ENCODE data around the gene TOR1A. TPM values are rescaled to one million over a fixed set of nuclear protein-coding genes. Genes with fewer than 3 reads are reported as not detected.
"Not testable (repeated sequence)": the region's sequence is repeated elsewhere in the genome, so short reads cannot be mapped to it uniquely, and the experiment has no call there.

TOR1A gene
- polyA plus RNA-seq, 6 donors from 2014 or later = 47.1 to 70.0 (median 62.7) TPM

DNA sequence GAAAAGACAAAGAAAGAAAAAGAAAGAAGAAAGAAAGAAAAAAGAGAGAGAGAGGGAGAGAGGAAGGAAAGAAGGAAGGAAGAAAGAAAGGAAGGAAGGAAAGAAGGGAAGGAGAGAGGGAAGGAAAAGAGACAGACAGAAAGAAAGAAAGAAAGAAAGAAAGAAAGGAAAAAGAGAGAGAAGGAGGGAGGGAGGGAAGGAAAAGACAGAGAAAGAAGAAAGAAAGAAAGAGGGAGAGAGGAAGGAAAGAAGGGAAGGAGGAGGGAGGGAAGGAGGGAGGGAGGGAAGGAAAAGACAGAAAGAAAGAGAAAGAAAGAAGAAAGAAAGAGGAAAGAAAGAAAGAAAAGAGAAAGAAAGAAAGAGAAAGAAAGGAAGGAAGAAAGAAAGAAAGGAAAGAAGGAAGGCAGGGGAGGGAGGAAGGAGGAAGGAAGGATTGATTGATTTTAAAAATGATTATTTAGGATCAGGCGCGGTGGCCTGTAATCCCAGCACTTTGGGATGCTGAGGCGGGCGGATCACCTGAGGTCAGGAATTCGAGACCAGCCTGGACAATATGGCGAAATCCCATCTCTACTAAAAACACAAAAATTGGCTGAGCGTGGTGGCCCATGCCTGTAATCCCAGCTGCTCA, 44.3 kb downstream of the TOR1A start:
- Mint-ChIP-seq H3K27ac (peak overlapping the region in 1 of 6 donors; percentile 91), H3K4me1 (peaks cover 8 to 19% (median 11%) of the 10 kb centered on the region in 3 donors), H3K9me3 (peaks cover 0 to 1% (median 0%) of the 10 kb centered on the region in 7 donors), H3K4me3 (no peak overlapping the region), H3K27me3 (peaks cover 15 to 59% (median 42%) of the 10 kb centered on the region in 3 donors), H3K36me3 (no peaks in the 10 kb centered on the region)
- no peak for ATAC-seq (ENCODE audit: low read depth in 2 of 2)
- DNase-seq = no peak

- Mint-ChIP-seq H3K36me3 (no peaks in the 10 kb centered on the region), H3K27me3 (peaks cover 17 to 64% (median 52%) of the 10 kb centered on the region in 3 donors), H3K4me3 (no peak overlapping the region), H3K9me3 (peaks cover 0 to 1% (median 0%) of the 10 kb centered on the region in 7 donors), H3K27ac (no peak overlapping the region), H3K4me1 (peaks cover 3 to 10% (median 7%) of the 10 kb centered on the region in 3 donors)
- ATAC-seq (ENCODE audit: low read depth in 2 of 2) (no peak), DNase-seq (no peak)
These were observed 45.5 kb downstream of the TOR1A start for GRCh38 chr9:129778469-129778868.

- Mint-ChIP-seq H3K4me3 (no peak overlapping the region), H3K4me1 (peaks cover 3 to 10% (median 7%) of the 10 kb centered on the region in 3 donors), H3K36me3 (no peaks in the 10 kb centered on the region), H3K27ac (no peak overlapping the region), H3K9me3 (peaks cover 0 to 1% (median 0%) of the 10 kb centered on the region in 7 donors), H3K27me3 (peaks cover 17 to 69% (median 52%) of the 10 kb centered on the region in 3 donors)
- ATAC-seq (ENCODE audit: low read depth in 2 of 2) (no peak), DNase-seq (no peak)
These were observed 46.2 kb downstream of the TOR1A start for GRCh38 chr9:129777769-129778130.

GRCh38 chr9:129776938-129777768, 46.8 kb downstream of the TOR1A start:
- Mint-ChIP-seq H3K4me3 (no peak overlapping the region), H3K4me1 (peaks cover 3 to 10% (median 7%) of the 10 kb centered on the region in 3 donors), H3K27ac (peak overlapping the region in 1 of 6 donors; percentile 28), H3K9me3 (peaks cover 0 to 1% (median 0%) of the 10 kb centered on the region in 7 donors), H3K36me3 (no peaks in the 10 kb centered on the region), H3K27me3 (peaks cover 17 to 67% (median 52%) of the 10 kb centered on the region in 3 donors)
- ATAC-seq (ENCODE audit: low read depth in 2 of 2) (no peak), DNase-seq (no peak)

DNA sequence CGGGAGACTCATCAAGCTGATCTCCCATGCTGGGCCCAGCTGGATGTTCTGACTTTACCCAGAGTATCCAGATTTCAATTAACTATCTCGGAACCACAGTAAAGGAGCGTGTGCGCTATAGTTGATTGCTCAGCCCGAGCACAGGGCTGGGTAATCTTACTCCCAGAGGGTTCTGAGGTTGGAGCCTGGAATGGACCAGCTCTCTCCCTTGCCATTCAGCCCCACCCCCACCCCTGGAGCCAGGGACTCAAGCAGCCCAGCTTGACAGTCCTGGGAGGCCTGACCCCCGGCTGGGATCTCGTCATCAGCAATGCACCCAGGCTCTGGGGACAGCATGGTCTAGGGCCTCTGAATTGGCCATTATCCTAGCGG, 47.4 kb downstream of the TOR1A start:
- no peak for DNase-seq
- H3K27ac Mint-ChIP-seq = no peak overlapping the region
- ATAC-seq (ENCODE audit: low read depth in 2 of 2) = no peak
- H3K36me3 Mint-ChIP-seq = no peaks in the 10 kb centered on the region
- H3K9me3 Mint-ChIP-seq = peaks cover 0 to 1% (median 0%) of the 10 kb centered on the region in 7 donors
- H3K4me3 Mint-ChIP-seq = no peak overlapping the region
- H3K27me3 Mint-ChIP-seq = peaks cover 17 to 62% (median 52%) of the 10 kb centered on the region in 3 donors
- H3K4me1 Mint-ChIP-seq = peaks cover 3 to 10% (median 7%) of the 10 kb centered on the region in 3 donors

DNA sequence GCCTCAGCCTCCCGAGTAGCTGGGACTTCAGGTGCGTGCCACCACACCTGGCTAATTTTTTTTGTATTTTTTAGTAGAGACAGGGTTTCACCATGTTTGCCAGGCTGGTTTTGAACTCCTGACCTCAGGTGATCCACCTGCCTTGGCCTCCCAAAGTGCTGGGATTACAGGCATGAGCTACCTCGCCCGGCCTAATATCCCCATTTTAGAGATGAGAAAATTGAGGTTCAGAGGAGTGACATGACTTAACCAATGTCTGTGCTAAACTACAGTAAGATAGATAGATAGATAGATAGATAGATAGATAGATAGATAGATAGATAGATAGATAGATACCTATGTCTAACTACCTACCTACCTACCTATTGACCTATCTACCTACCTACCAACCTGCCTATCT, 47.8 kb downstream of the TOR1A start:
- H3K36me3 Mint-ChIP-seq; ATAC-seq (ENCODE audit: low read depth in 2 of 2); H3K27ac Mint-ChIP-seq; H3K9me3 Mint-ChIP-seq; H3K4me3 Mint-ChIP-seq; DNase-seq: not testable (repeated sequence)
- H3K27me3 Mint-ChIP-seq = peaks cover 17 to 64% (median 52%) of the 10 kb centered on the region in 3 donors
- H3K4me1 Mint-ChIP-seq = peaks cover 3 to 10% (median 7%) of the 10 kb centered on the region in 3 donors

GRCh38 chr9:129775448-129775798, 48.5 kb downstream of the TOR1A start:
- Mint-ChIP-seq H3K4me3 (peak overlapping the region in 1 of 8 donors; percentile 64), H3K4me1 (peaks cover 3 to 10% (median 7%) of the 10 kb centered on the region in 3 donors), H3K36me3 (no peaks in the 10 kb centered on the region), H3K9me3 (peaks cover 0 to 1% (median 0%) of the 10 kb centered on the region in 7 donors), H3K27ac (no peak overlapping the region), H3K27me3 (peaks cover 17 to 70% (median 52%) of the 10 kb centered on the region in 3 donors)
- no peak for DNase-seq
- no peak for ATAC-seq (ENCODE audit: low read depth in 2 of 2)

DNA sequence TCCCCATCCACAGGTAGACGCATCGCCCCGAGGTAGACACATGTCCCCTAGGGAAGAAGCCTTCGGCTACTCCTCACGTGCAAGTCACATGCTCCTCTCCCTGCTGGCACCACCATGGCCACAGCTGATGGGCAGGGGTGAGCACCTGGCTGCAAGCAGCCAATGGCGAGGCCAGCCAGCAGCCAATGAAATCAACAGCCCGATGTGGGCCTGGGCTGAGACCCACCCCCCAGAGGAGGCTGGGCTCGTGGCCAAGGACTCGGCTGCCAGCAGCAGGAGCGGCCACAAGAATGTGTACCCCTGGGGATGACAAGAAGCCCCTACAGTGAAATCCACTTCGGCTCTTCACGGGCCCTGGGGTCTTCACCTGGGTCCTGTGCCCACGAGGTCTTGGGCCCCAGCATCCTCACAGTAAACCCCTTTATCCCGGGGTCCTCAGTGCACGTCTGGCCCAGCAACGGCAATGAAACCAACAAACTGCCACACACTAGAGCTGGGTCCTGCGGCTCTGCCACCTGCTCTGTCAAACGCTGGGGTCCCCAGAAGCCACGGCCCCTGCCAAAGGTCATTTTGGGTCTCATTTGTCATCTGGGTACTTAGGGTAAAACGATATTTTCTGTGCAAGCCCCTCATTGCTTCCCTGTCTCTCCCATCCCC, 49.0 kb downstream of the TOR1A start:
- Mint-ChIP-seq H3K4me3 (peak overlapping the region in 2 of 8 donors; percentile 44 to 64), H3K9me3 (peaks cover 0 to 1% (median 0%) of the 10 kb centered on the region in 7 donors), H3K36me3 (no peaks in the 10 kb centered on the region), H3K27ac (no peak overlapping the region), H3K4me1 (peaks cover 3 to 10% (median 7%) of the 10 kb centered on the region in 3 donors), H3K27me3 (peaks cover 17 to 70% (median 51%) of the 10 kb centered on the region in 3 donors)
- ATAC-seq (ENCODE audit: low read depth in 2 of 2) = no peak
- DNase-seq = no peak

DNA sequence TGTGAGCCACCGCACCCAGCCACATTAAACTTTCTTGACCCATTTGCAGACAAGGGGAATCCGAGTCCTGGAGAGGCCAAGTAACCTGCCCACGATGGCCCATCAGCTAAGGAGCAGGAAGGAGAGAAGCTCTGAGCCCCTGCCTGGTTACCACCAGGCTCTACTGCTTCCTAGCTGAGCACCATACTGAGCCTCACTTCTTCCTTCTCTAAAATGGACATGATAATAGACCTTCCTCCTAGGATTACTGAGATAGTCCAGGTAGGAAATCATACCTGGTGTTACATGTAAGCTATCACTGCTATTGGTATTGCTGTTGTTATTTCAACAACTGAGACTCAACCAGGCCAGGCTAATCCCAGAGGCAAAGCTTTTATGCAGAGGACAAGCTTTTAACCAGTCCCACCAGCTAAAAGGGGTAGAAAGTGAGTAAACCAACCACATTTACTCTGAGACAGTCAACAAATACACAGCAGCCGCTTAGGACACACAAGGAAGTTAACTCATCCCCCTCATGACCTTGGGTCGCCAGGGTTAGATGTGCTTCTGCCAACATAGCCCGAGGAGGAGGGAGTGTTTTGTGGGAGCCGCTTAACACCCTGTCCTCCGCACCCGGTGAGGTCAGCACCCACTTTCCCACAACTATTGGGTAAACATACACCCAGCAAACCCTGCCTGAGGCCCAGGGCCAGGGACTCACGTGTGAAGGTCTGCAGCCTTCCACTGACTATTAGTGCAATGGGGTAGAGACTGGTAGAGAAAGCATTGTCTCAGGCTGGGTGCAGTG, 50.5 kb downstream of the TOR1A start:
- Mint-ChIP-seq H3K27ac (peak overlapping the region in 1 of 6 donors; percentile 66), H3K36me3 (no peaks in the 10 kb centered on the region), H3K4me3 (no peak overlapping the region), H3K27me3 (peaks cover 17 to 63% (median 43%) of the 10 kb centered on the region in 3 donors), H3K4me1 (peaks cover 3 to 10% (median 7%) of the 10 kb centered on the region in 3 donors), H3K9me3 (peaks cover 0 to under 1% (median 0%) of the 10 kb centered on the region in 7 donors)
- ATAC-seq (ENCODE audit: low read depth in 2 of 2) = no peak
- no peak for DNase-seq

DNA sequence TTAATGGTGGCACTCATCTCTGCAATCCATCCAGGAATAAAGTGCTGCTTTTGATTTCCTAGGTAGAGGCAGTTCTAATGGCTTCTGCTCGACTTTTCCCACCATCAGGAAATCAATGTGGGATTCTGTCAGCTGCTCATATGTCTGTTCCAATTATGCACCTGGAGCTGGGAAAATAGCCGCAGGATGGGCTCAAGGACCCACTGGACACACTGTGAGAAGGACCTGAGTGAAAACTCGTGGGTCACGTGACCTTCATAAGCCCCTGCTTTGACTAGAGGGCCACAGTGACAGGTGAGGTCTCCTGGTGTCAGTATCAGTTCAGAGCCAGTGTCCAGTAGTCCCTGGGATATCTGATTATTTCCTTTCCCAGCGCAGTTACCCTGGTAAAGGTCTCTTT, 53.2 kb downstream of the TOR1A start:
- no peak for DNase-seq
- Mint-ChIP-seq H3K27ac (peak overlapping the region in 1 of 6 donors; percentile 57), H3K4me1 (peaks cover 0 to 4% (median 0%) of the 10 kb centered on the region in 3 donors), H3K27me3 (peaks cover 15 to 41% (median 25%) of the 10 kb centered on the region in 3 donors), H3K36me3 (no peaks in the 10 kb centered on the region), H3K4me3 (no peak overlapping the region), H3K9me3 (no peaks in the 10 kb centered on the region)
- no peak for ATAC-seq (ENCODE audit: low read depth in 2 of 2)

DNA sequence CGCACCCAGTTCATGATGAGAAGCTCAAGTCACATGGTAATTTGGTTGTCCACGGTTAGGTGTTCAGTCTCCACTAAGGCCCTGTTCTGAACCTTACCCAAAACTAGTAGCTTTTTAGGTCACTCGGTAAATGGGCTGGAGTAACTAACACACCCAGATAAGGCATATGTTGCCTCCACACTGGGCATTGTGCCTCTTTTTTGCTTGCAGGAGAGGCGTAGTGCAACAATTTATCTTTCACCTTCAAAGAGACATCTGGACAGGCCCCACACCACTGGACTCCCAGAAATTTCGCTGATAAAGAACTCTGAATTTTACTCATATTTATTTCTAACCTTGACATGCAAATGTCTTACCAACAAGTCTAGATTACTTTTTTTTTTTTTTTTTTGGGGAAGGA, 54.3 kb downstream of the TOR1A start:
- no peak overlapping the region for H3K27ac Mint-ChIP-seq
- peaks cover 0 to 4% (median 0%) of the 10 kb centered on the region in 3 donors for H3K4me1 Mint-ChIP-seq
- no peak for ATAC-seq (ENCODE audit: low read depth in 2 of 2)
- no peak overlapping the region for H3K4me3 Mint-ChIP-seq
- DNase-seq = no peak
- H3K9me3 Mint-ChIP-seq = no peaks in the 10 kb centered on the region
- H3K36me3 Mint-ChIP-seq = no peaks in the 10 kb centered on the region
- peaks cover 11 to 35% (median 18%) of the 10 kb centered on the region in 3 donors for H3K27me3 Mint-ChIP-seq

- Mint-ChIP-seq H3K4me3 (no peak overlapping the region), H3K9me3 (no peaks in the 10 kb centered on the region), H3K27ac (no peak overlapping the region), H3K36me3 (no peaks in the 10 kb centered on the region), H3K4me1 (peaks cover 0 to 4% (median 0%) of the 10 kb centered on the region in 3 donors), H3K27me3 (peaks cover 4 to 26% (median 8%) of the 10 kb centered on the region in 3 donors)
- ATAC-seq (ENCODE audit: low read depth in 2 of 2) (no peak), DNase-seq (no peak)
These were observed 55.5 kb downstream of the TOR1A start for GRCh38 chr9:129768486-129768885.

All from naive B cell (primary cell).